ENCODE data around the gene C19orf81.

GRCh38 chr19:50601407-50602088 is 47.7 kb upstream of the C19orf81 start:
- TF ChIP-seq, protein P1, sequence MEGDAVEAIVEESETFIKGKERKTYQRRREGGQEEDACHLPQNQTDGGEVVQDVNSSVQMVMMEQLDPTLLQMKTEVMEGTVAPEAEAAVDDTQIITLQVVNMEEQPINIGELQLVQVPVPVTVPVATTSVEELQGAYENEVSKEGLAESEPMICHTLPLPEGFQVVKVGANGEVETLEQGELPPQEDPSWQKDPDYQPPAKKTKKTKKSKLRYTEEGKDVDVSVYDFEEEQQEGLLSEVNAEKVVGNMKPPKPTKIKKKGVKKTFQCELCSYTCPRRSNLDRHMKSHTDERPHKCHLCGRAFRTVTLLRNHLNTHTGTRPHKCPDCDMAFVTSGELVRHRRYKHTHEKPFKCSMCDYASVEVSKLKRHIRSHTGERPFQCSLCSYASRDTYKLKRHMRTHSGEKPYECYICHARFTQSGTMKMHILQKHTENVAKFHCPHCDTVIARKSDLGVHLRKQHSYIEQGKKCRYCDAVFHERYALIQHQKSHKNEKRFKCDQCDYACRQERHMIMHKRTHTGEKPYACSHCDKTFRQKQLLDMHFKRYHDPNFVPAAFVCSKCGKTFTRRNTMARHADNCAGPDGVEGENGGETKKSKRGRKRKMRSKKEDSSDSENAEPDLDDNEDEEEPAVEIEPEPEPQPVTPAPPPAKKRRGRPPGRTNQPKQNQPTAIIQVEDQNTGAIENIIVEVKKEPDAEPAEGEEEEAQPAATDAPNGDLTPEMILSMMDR (IDR thresholded peaks at IDR 0.05; ENCODE audit: borderline replicate concordance, extremely low read depth, low read length, poor library complexity, severe bottlenecking) = no peak
- no peak for TF ChIP-seq EZH2 (IDR thresholded peaks at IDR 0.05; ENCODE audit: borderline replicate concordance, low read depth, low read length, severe bottlenecking)

Data from DND-41 (cell line).